Kidney (tissue), 14 donors: ENCODE results near the gene RYR3. TPM values are rescaled to one million over a fixed set of nuclear protein-coding genes. Genes with fewer than 3 reads are reported as not detected.

Source experiments
- DNase-seq, 5 donors: peaks; one replicate each; pipeline ENCODE4 v3.0.0-alpha.2; 2013 to 2020
- FAIRE-seq: peaks from 2 replicates; lab custom pipeline; 2012; peaks lifted over from hg19 to GRCh38; lab: Jason Lieb, UNC
- H3K27ac ChIP-seq, 2 donors: one replicate each; pipeline ENCODE4 v1.7.0; 2013; ENCODE audit warnings: low read depth in 2 of 2, low read length in 2 of 2, inconsistent platforms in 1 of 2
- H3K27me3 ChIP-seq: one replicate; pipeline ENCODE4 v1.7.1; 2013; ENCODE audit warnings: low read length, inconsistent platforms; ENCODE audit not compliant: control insufficient read depth, insufficient read depth
- H3K36me3 ChIP-seq, 3 donors: one replicate each; pipeline versions ENCODE4 v1.7.0 to v1.7.1; 2013; ENCODE audit warnings: low read length in 3 of 3, control low read depth in 1 of 3, inconsistent platforms in 1 of 3; ENCODE audit not compliant: insufficient read depth in 3 of 3, control insufficient read depth in 2 of 3
- H3K4me1 ChIP-seq, 3 donors: one replicate each; pipeline versions ENCODE4 v1.7.0 to v1.7.1; 2013; ENCODE audit warnings: low read length in 3 of 3, inconsistent platforms in 1 of 3, low read depth in 1 of 3; ENCODE audit not compliant: control insufficient read depth in 2 of 3, insufficient read depth in 2 of 3
- H3K4me3 ChIP-seq, 3 donors: one replicate each; pipeline versions ENCODE4 v1.7.0 to v1.8.1; 2013; ENCODE audit warnings: low read length in 3 of 3, control low read depth in 1 of 3, inconsistent platforms in 1 of 3
- H3K9ac ChIP-seq, 3 donors: one replicate each; pipeline versions ENCODE4 v1.7.0 to v1.7.1; 2013; ENCODE audit warnings: low read length in 3 of 3, control low read depth in 1 of 3, inconsistent platforms in 1 of 3
- H3K9me3 ChIP-seq, 3 donors: one replicate each; pipeline versions ENCODE4 v1.7.0 to v1.7.1; 2013; ENCODE audit warnings: low read length in 3 of 3, control low read depth in 1 of 3, inconsistent platforms in 1 of 3; ENCODE audit not compliant: control insufficient read depth in 2 of 3, insufficient read depth in 1 of 3
- CTCF ChIP-seq: IDR thresholded peaks from 3 replicates; pipeline ENCODE4 v1.5.1; 2012; ENCODE audit warnings: mild to moderate bottlenecking, moderate library complexity, borderline replicate concordance; ENCODE audit not compliant: insufficient read depth; ENCODE audit errors: extremely low read depth
- intact Hi-C: fragments of 100-400 bp; cut with DNase I; formaldehyde crosslinking; loops from one replicate; pipeline ENCODE4 v1.11.1; 2022
- polyA plus RNA-seq: library from polyadenylated mRNA; stranded (reverse); fragments of 350-450 nt; fragmentation: Illumina TruSeq; extraction: RNeasy Lipid Tissue Mini Kit (QIAGEN cat#74804); gene quantifications from one replicate; pipeline ENCODE4 v1.2.3, GENCODE V29; 2014; ENCODE audit warnings: low read depth, low replicate concordance; ENCODE audit not compliant: insufficient read depth
- total RNA-seq: library from RNA; stranded (reverse); fragmentation: NEBNext Ultra II Directional; extraction: Animal tissue kit (Norgen Biotek cat#: 25700); gene quantifications from one replicate; pipeline ENCODE4 v1.2.1, GENCODE V29; 2021
- donor health status: control.
- donor health status: control.
- donor health status: control.
- donor health status: control.
- donor health status: control.
- donor health status: DM: yes; HTN: yes; CAD: no.
- donor health status: Normal renal cell carcinoma (clear cell type).

Gene RYR3
- total and polyA plus RNA-seq, 2 donors from 2014 or later: 0.90 to 10.5 TPM

- intact Hi-C loops: no loop called here
- FAIRE-seq (no peak), DNase-seq (no peak)
- H3K9ac ChIP-seq: no peak overlapping the region
- H3K4me3 ChIP-seq: no peak overlapping the region
- H3K36me3 ChIP-seq: no peaks in the 10 kb centered on the region
- H3K27ac ChIP-seq: no peak overlapping the region
- no peaks in the 10 kb centered on the region for H3K9me3 ChIP-seq
- no peaks in the 10 kb centered on the region for H3K4me1 ChIP-seq
- TF ChIP-seq CTCF: no peak
- H3K27me3 ChIP-seq: peaks cover 16% of the 10 kb centered on the region
These were observed 2.7 kb downstream of the RYR3 start for GRCh38 chr15:33313491-33313890.

GRCh38 chr15:33314069-33314468 is 3.3 kb downstream of the RYR3 start:
- intact Hi-C loops: no loop called here
- H3K27me3 ChIP-seq: peaks cover 16% of the 10 kb centered on the region
- FAIRE-seq: no peak

GRCh38 chr15:33315044-33315443 is 4.3 kb downstream of the RYR3 start:
- no peak for FAIRE-seq

More at GRCh38 chr15:33314069-33314468, 3.3 kb downstream of the RYR3 start:
- H3K4me1 ChIP-seq: no peaks in the 10 kb centered on the region
- H3K9ac ChIP-seq: no peak overlapping the region
- no peaks in the 10 kb centered on the region for H3K36me3 ChIP-seq
- no peak for DNase-seq
- no peak overlapping the region for H3K4me3 ChIP-seq
- no peak for TF ChIP-seq CTCF
- no peak overlapping the region for H3K27ac ChIP-seq
- H3K9me3 ChIP-seq: no peaks in the 10 kb centered on the region

More at GRCh38 chr15:33315044-33315443, 4.3 kb downstream of the RYR3 start:
- DNase-seq: no peak
- no peaks in the 10 kb centered on the region for H3K36me3 ChIP-seq
- peaks cover 13% of the 10 kb centered on the region for H3K27me3 ChIP-seq
- no peak for TF ChIP-seq CTCF
- no peak overlapping the region for H3K4me3 ChIP-seq
- H3K27ac ChIP-seq: no peak overlapping the region
- no peak overlapping the region for H3K9ac ChIP-seq
- H3K4me1 ChIP-seq: no peaks in the 10 kb centered on the region
- no peaks in the 10 kb centered on the region for H3K9me3 ChIP-seq
- intact Hi-C loops: no loop called here
